Stomach (tissue), 9 donors: ENCODE measurements around the gene DEFB132. TPM values are rescaled to one million over a fixed set of nuclear protein-coding genes. Genes with fewer than 3 reads are reported as not detected.

Source experiments
- DNase-seq, 2 donors: peaks; one replicate each; pipeline versions ENCODE4 v3.0.0 to v3.0.0-alpha.2; 2013 to 2019
- H3K27ac ChIP-seq, 5 donors: fragments of 200-600 bp in 4 of 5; sonication (generic) in 4 of 5; one replicate each; pipeline ENCODE4 v1.5.1; 2013 to 2019; ENCODE audit warnings: mild to moderate bottlenecking in 1 of 5, moderate library complexity in 1 of 5
- H3K27me3 ChIP-seq, 3 donors: fragments of 200-600 bp; sonication (generic); one replicate each; pipeline ENCODE4 v1.5.1; 2017 to 2019; ENCODE audit warnings: mixed run types in 1 of 3
- H3K36me3 ChIP-seq, 4 donors: fragments of 200-600 bp; sonication (generic); 1 replicate in 3 of 4; 2 replicates in 1 of 4; pipeline ENCODE4 v1.5.1; 2016 to 2019
- H3K4me1 ChIP-seq, 4 donors: fragments of 200-600 bp; sonication (generic); one replicate each; pipeline ENCODE4 v1.5.1; 2016 to 2019
- H3K4me3 ChIP-seq, 4 donors: fragments of 200-600 bp; sonication (generic) in 3 of 4; one replicate each; pipeline ENCODE4 v1.5.1; 2016 to 2019; ENCODE audit warnings: mild to moderate bottlenecking in 1 of 4
- H3K9me3 ChIP-seq, 4 donors: fragments of 200-600 bp; sonication (generic); one replicate each; pipeline ENCODE4 v1.5.1; 2016 to 2019
- EP300 ChIP-seq: sonication (generic); formaldehyde crosslinking; IDR thresholded peaks from one replicate; pipeline ENCODE4 v1.6.1; 2017; ENCODE audit warnings: antibody characterized with exemption
- POLR2A ChIP-seq, 4 donors: fragments of 450-650 bp; IDR thresholded peaks; one replicate each; pipeline ENCODE4 v1.6.1; 2016; ENCODE audit warnings: antibody characterized with exemption in 4 of 4, control low read depth in 2 of 4, mild to moderate bottlenecking in 1 of 4, moderate library complexity in 1 of 4
- POLR2AphosphoS5 ChIP-seq, 3 donors: sonication (generic); formaldehyde crosslinking; IDR thresholded peaks; one replicate each; pipeline ENCODE4 v1.6.1; 2016; ENCODE audit warnings: antibody characterized with exemption in 3 of 3
- WGBS, 5 donors: extraction: QIAGEN DNeasy Blood & Tissue Kit in 3 of 5; methylation state at CpG; one replicate each; pipeline versions ENCODE4 v1.1.5 to v1.1.7; 2013 to 2018; 5-methylcytosine and 5-hydroxymethylcytosine counted together
- intact Hi-C: fragments of 100-400 bp; cut with DNase I; formaldehyde crosslinking; loops from one replicate; pipeline ENCODE4 v1.15.1; 2023; ENCODE audit warnings: low total_unique reads
- polyA plus RNA-seq, 3 donors: library from polyadenylated mRNA; stranded (reverse); fragments of 200-250 nt; gene quantifications; one replicate each; pipeline ENCODE4 v1.2.3, GENCODE V29; 2013
- total RNA-seq, 5 donors: library from RNA; depleted of rRNA; stranded (reverse); fragments of >200 nt; gene quantifications; one replicate each; pipeline versions ENCODE4 v1.1.0 to v1.2.3, GENCODE V29; 2014 to 2016
- TF ChIP-seq, protein P1 (sequence below), 7 experiments: fragments of 450-650 bp in 4 of 7; fragments of 200-600 bp in 3 of 7; sonication (generic) in 3 of 7; IDR thresholded peaks; one replicate each; pipeline ENCODE4 v1.5.1; 2016 to 2019; ENCODE audit warnings: antibody characterized with exemption in 7 of 7, control low read depth in 2 of 7, mild to moderate bottlenecking in 1 of 7
- donor health status: healthy with polysubstance abuse.
- donor health status: Bipolar disorder and iron deficiency.
- donor health status: healthy.

The DEFB132 gene
- total and polyA plus RNA-seq, 8 donors, result not detected

DNA sequence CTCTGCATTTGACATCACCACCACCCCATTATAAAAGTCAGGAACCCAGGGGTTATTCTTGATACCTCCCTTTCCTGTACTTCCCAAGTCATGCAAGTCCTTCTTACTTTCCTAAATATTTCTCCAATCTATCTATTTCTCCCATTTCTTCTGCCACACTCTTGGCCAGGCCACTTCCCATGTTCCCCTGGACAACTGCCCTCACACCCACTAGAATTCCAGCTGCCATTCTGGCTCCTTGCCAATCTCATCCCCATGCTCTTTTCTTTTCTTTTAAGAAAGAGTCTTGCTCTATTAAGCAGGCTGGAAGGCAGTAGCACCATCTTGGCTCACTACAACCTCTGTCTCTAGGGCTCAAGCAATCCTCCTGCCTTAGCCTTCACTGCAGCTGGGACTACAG is 15.2 kb downstream of the DEFB132 start:
- H3K27me3 ChIP-seq, result no peaks in the 10 kb centered on the region
- no peaks in the 10 kb centered on the region for H3K4me1 ChIP-seq
- no peak overlapping the region for H3K27ac ChIP-seq
- H3K4me3 ChIP-seq, result no peak overlapping the region
- H3K36me3 ChIP-seq, result peaks cover 11 to 32% (median 29%) of the 10 kb centered on the region in 4 donors
- no peak for DNase-seq
- no peaks in the 10 kb centered on the region for H3K9me3 ChIP-seq
- intact Hi-C loops, result no loop called here
- TF ChIP-seq, protein P1, sequence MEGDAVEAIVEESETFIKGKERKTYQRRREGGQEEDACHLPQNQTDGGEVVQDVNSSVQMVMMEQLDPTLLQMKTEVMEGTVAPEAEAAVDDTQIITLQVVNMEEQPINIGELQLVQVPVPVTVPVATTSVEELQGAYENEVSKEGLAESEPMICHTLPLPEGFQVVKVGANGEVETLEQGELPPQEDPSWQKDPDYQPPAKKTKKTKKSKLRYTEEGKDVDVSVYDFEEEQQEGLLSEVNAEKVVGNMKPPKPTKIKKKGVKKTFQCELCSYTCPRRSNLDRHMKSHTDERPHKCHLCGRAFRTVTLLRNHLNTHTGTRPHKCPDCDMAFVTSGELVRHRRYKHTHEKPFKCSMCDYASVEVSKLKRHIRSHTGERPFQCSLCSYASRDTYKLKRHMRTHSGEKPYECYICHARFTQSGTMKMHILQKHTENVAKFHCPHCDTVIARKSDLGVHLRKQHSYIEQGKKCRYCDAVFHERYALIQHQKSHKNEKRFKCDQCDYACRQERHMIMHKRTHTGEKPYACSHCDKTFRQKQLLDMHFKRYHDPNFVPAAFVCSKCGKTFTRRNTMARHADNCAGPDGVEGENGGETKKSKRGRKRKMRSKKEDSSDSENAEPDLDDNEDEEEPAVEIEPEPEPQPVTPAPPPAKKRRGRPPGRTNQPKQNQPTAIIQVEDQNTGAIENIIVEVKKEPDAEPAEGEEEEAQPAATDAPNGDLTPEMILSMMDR (IDR thresholded peaks at IDR 0.05), result no peak
- TF ChIP-seq EP300 (no peak), POLR2AphosphoS5 (IDR thresholded peaks at IDR 0.05) (no peak), POLR2A (IDR thresholded peaks at IDR 0.05) (no peak)

DNA sequence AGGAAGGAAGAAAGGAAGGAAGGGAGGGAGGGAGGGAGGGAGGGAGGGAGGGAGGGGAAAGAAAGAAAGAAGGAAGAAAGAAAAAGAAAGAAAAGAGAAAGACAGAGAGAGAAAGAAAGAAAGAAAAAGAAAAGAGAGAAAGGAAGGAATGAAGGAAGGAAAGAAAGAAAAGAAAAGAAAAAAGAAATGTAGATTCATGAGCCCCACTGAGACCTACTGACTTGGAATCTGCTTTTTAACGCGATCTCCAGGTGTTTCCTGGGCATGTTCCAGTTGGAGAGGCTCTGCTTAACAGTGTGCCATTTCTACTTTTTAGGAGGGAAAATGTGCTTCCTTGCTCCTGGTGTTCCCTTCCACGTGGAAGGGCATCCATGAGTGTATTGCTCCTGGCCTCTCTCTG is 16.4 kb downstream of the DEFB132 start:
- no peak for DNase-seq
- Histone ChIP-seq H3K4me3 (no peak overlapping the region), H3K4me1 (no peaks in the 10 kb centered on the region), H3K36me3 (peaks cover 11 to 41% (median 38%) of the 10 kb centered on the region in 4 donors), H3K9me3 (no peaks in the 10 kb centered on the region), H3K27ac (no peak overlapping the region), H3K27me3 (no peaks in the 10 kb centered on the region)
- intact Hi-C loops, result no loop called here
- no peak for TF ChIP-seq EP300
- TF ChIP-seq, protein P1 (IDR thresholded peaks at IDR 0.05), result no peak
- TF ChIP-seq POLR2A (IDR thresholded peaks at IDR 0.05), result no peak
- no peak for TF ChIP-seq POLR2AphosphoS5 (IDR thresholded peaks at IDR 0.05)
- 48 to 88% (median 72%) methylated on average over 3 of the region's 3 CpGs for WGBS, 5 donors

DNA sequence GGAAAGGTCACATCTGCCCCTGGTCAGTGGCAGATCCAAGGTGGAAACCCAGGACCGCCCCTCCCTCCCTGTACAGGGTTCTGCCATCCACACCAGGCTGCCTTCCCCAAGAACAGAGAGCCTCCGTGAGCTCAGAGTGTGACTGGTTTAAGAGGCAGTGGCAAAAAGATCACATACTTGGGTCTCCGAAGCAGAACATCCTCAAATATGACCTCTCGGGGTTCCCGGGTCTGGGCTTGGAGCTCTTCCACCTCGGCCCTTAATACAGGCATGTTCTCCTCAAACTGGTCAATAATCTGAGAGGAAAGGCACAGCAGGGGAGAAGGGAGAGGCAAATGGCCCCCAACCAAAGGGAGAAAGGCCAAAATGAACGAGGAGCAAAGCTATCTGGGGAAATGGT is 18.3 kb downstream of the DEFB132 start:
- Histone ChIP-seq H3K27me3 (no peaks in the 10 kb centered on the region), H3K36me3 (peaks cover 11 to 55% (median 47%) of the 10 kb centered on the region in 4 donors), H3K27ac (no peak overlapping the region), H3K9me3 (no peaks in the 10 kb centered on the region), H3K4me3 (no peak overlapping the region), H3K4me1 (no peaks in the 10 kb centered on the region)
- no peak for TF ChIP-seq POLR2A (IDR thresholded peaks at IDR 0.05)
- TF ChIP-seq EP300, result no peak
- no peak for DNase-seq
- intact Hi-C loops, result no loop called here
- 89 to 92% (median 90%) methylated on average over 5 to 7 of the region's 7 CpGs for WGBS, 5 donors

DNA sequence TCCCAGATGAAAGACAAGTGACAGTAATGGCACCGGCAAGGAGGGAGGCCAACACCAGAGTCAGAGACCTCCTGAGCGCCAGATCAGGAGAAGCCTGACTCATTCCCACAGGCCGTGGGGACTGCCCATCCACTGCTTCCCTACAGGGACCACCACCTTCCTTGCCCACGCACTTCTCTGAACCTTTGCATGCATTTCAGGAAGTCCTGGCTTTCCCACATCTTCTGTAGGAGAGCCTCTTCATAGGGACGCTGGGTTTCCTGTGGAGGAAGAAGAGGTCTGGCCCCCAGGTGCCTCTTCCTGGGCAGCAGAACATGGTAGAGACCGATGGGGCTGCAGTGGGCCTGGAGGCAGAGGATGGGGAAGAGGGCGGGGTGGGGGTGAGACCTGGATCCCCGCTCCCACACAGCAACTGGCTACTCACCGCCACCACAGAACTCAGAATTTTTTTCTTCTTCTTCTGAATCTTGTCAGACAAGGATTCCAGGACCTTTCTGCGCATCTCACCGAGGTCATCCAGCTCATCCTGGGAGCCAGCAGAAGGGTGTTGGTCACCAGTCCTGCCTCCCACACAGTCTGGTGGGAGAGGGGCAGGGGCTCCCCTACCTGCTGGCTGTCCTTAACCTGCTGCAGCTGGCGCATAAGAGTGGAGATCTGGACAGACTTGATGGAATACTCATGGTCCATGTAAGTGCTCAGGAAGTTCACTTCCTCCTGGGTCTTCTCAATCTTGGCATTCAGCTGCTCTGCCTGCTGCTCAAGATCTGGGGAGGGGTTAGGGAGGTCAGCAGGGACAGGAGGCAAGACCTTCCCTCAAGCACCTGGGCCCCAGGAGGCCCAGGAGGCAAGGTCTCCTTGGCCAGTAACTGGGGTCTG is 19.3 kb downstream of the DEFB132 start:
- Histone ChIP-seq H3K9me3 (no peaks in the 10 kb centered on the region), H3K4me1 (no peaks in the 10 kb centered on the region), H3K27ac (no peak overlapping the region), H3K4me3 (no peak overlapping the region), H3K36me3 (peaks cover 11 to 66% (median 57%) of the 10 kb centered on the region in 4 donors), H3K27me3 (no peaks in the 10 kb centered on the region)
- intact Hi-C loops, result no loop called here
- no peak for TF ChIP-seq POLR2A (IDR thresholded peaks at IDR 0.05)
- TF ChIP-seq POLR2AphosphoS5 (IDR thresholded peaks at IDR 0.05), result no peak
- TF ChIP-seq EP300, result no peak
- TF ChIP-seq, protein P1 (IDR thresholded peaks at IDR 0.05), result no peak
- DNase-seq, result no peak
- WGBS, 5 donors, result 92 to 95% (median 92%) methylated on average over 9 to 12 of the region's 12 CpGs

DNA sequence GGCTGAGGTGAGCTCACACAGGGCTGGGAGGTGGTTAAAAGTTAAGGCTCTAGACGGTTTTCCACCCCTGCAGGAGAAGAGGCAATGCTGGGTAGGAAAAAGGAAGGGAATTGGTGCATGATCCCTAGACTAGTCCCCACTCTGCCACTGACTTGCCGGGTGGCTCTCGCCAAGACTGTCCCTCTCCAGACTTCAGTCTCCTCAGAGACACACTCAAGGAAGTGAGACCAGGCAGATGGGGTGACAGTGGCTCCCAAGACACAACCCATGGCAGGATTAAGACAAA is 19.9 kb downstream of the DEFB132 start:
- H3K27me3 ChIP-seq, result no peaks in the 10 kb centered on the region
- no peak for TF ChIP-seq POLR2AphosphoS5 (IDR thresholded peaks at IDR 0.05)
- TF ChIP-seq POLR2A (IDR thresholded peaks at IDR 0.05), result no peak
- TF ChIP-seq EP300, result no peak
- TF ChIP-seq, protein P1 (IDR thresholded peaks at IDR 0.05), result no peak
- H3K9me3 ChIP-seq, result no peaks in the 10 kb centered on the region
- H3K4me3 ChIP-seq, result no peak overlapping the region
- H3K36me3 ChIP-seq, result peaks cover 11 to 71% (median 61%) of the 10 kb centered on the region in 4 donors
- intact Hi-C loops, result no loop called here
- DNase-seq, result no peak
- no peak overlapping the region for H3K27ac ChIP-seq
- no peaks in the 10 kb centered on the region for H3K4me1 ChIP-seq
- 27 to 90% (median 44%) methylated on average over 2 to 3 of the region's 3 CpGs for WGBS, 5 donors
